ENCODE data around the gene PCDH9.

PCDH9 gene

GRCh38 chr13:66557357-66557756 is 672.8 kb downstream of the PCDH9 start:
- in situ Hi-C loops (cut with MboI; ENCODE audit: low sequenced_read_pairs, unreplicated experiment), result no loop called here

GRCh38 chr13:66556306-66556705 is 673.8 kb downstream of the PCDH9 start:
- DNase-seq (ENCODE audit: low spot score), result no peak
- no peak for TF ChIP-seq CTCF (IDR thresholded peaks at IDR 0.05; ENCODE audit: borderline replicate concordance, control extremely low read depth, extremely low read depth, insufficient read depth, missing control alignments)
- in situ Hi-C loops (cut with MboI; ENCODE audit: low sequenced_read_pairs, unreplicated experiment), result no loop called here

More at GRCh38 chr13:66557357-66557756, 672.8 kb downstream of the PCDH9 start:
- no peak for TF ChIP-seq CTCF (IDR thresholded peaks at IDR 0.05; ENCODE audit: borderline replicate concordance, control extremely low read depth, extremely low read depth, insufficient read depth, missing control alignments)
- DNase-seq (ENCODE audit: low spot score), result no peak

- TF ChIP-seq CTCF (IDR thresholded peaks at IDR 0.05; ENCODE audit: borderline replicate concordance, control extremely low read depth, extremely low read depth, insufficient read depth, missing control alignments), result no peak
- in situ Hi-C loops (cut with MboI; ENCODE audit: low sequenced_read_pairs, unreplicated experiment), result no loop called here
- DNase-seq (ENCODE audit: low spot score), result no peak
These were observed 676.7 kb downstream of the PCDH9 start for GRCh38 chr13:66553391-66553790.

GRCh38 chr13:66551128-66551527 is 679.0 kb downstream of the PCDH9 start:
- no peak for TF ChIP-seq CTCF (IDR thresholded peaks at IDR 0.05; ENCODE audit: borderline replicate concordance, control extremely low read depth, extremely low read depth, insufficient read depth, missing control alignments)
- no peak for DNase-seq (ENCODE audit: low spot score)

GRCh38 chr13:66547685-66548084 is 682.5 kb downstream of the PCDH9 start:
- in situ Hi-C loops (cut with MboI; ENCODE audit: low sequenced_read_pairs, unreplicated experiment), result no loop called here
- no peak for TF ChIP-seq CTCF (IDR thresholded peaks at IDR 0.05; ENCODE audit: borderline replicate concordance, control extremely low read depth, extremely low read depth, insufficient read depth, missing control alignments)
- no peak for DNase-seq (ENCODE audit: low spot score)

More at GRCh38 chr13:66551128-66551527, 679.0 kb downstream of the PCDH9 start:
- in situ Hi-C loops (cut with MboI; ENCODE audit: low sequenced_read_pairs, unreplicated experiment), result no loop called here

- no peak for DNase-seq (ENCODE audit: low spot score)
- TF ChIP-seq CTCF (IDR thresholded peaks at IDR 0.05; ENCODE audit: borderline replicate concordance, control extremely low read depth, extremely low read depth, insufficient read depth, missing control alignments), result no peak
- in situ Hi-C loops (cut with MboI; ENCODE audit: low sequenced_read_pairs, unreplicated experiment), result no loop called here
These were observed 683.4 kb downstream of the PCDH9 start for GRCh38 chr13:66546534-66547379.

All from GM13976 (cell line).